Heart left ventricle (tissue), 16 donors: ENCODE results near the gene BCL3. TPM values are rescaled to one million over a fixed set of nuclear protein-coding genes. Genes with fewer than 3 reads are reported as not detected.

ENCODE experiments used
- ATAC-seq, 4 donors: fragments of 200-7000 bp; cut with Tn5 transposase; one replicate each; pipeline ENCODE4 v1.9.1; 2020 to 2022; ENCODE audit warnings: moderate library complexity in 4 of 4, mild to moderate bottlenecking in 3 of 4, moderate number of reproducible peaks in 1 of 4
- DNase-seq, 5 donors: peaks; one replicate each; pipeline ENCODE4 v3.0.0-alpha.2; 2020
- H3K27ac ChIP-seq, 12 donors: fragments of 200-600 bp; sonication (generic) in 4 of 12; one replicate each; pipeline versions ENCODE4 v1.5.0 to v1.8.0; 2016 to 2022; ENCODE audit warnings: mild to moderate bottlenecking in 2 of 12
- H3K27me3 ChIP-seq, 9 donors: fragments of 200-600 bp; sonication (generic) in 2 of 9; one replicate each; pipeline versions ENCODE4 v1.5.1 to v1.8.0; 2016 to 2022; ENCODE audit warnings: mild to moderate bottlenecking in 3 of 9
- H3K36me3 ChIP-seq, 9 donors: fragments of 200-600 bp; sonication (generic) in 2 of 9; one replicate each; pipeline versions ENCODE4 v1.5.0 to v1.8.0; 2018 to 2022; ENCODE audit warnings: mild to moderate bottlenecking in 2 of 9
- H3K4me1 ChIP-seq, 12 donors: fragments of 200-600 bp; sonication (generic) in 4 of 12; one replicate each; pipeline versions ENCODE4 v1.5.0 to v1.8.0; 2016 to 2022; ENCODE audit warnings: mild to moderate bottlenecking in 3 of 12
- H3K4me3 ChIP-seq, 12 donors: fragments of 200-600 bp; sonication (generic) in 4 of 12; one replicate each; pipeline versions ENCODE4 v1.5.0 to v1.8.0; 2017 to 2022; ENCODE audit warnings: mild to moderate bottlenecking in 9 of 12, moderate library complexity in 4 of 12
- H3K9me3 ChIP-seq, 12 donors: fragments of 200-600 bp; sonication (generic) in 4 of 12; one replicate each; pipeline versions ENCODE4 v1.5.0 to v1.8.0; 2016 to 2022; ENCODE audit warnings: mild to moderate bottlenecking in 1 of 12
- CTCF ChIP-seq, 12 donors: fragments of 200-600 bp; sonication (generic) in 4 of 12; IDR thresholded peaks; one replicate each; pipeline versions ENCODE4 v1.5.0 to v1.8.0; 2018 to 2022; ENCODE audit warnings: antibody characterized with exemption in 12 of 12, mild to moderate bottlenecking in 5 of 12
- POLR2A ChIP-seq, 2 donors: fragments of 450-650 bp; IDR thresholded peaks; one replicate each; pipeline ENCODE4 v1.6.1; 2017; ENCODE audit warnings: antibody characterized with exemption in 2 of 2, mild to moderate bottlenecking in 2 of 2, moderate library complexity in 2 of 2
- WGBS, 4 donors: extraction: QIAGEN DNeasy Blood & Tissue Kit in 2 of 4; methylation state at CpG; one replicate each; pipeline versions ENCODE4 v1.1.5 to v1.1.7; 2013 to 2018; 5-methylcytosine and 5-hydroxymethylcytosine counted together
- intact Hi-C, 10 donors: fragments of 100-400 bp; cut with DNase I; formaldehyde crosslinking; loops; one replicate each; pipeline versions ENCODE4 v1.11.1 to v1.14.2; 2022
- polyA plus RNA-seq, 2 donors: library from polyadenylated mRNA; stranded (reverse); fragments of 200-250 nt; gene quantifications; one replicate each; pipeline ENCODE4 v1.2.3, GENCODE V29; 2013
- total RNA-seq, 9 donors: library from RNA; depleted of rRNA in 2 of 9; stranded (reverse); fragments of >200 nt in 2 of 9; fragmentation: NEBNext Ultra II Directional in 3 of 9; extraction: Animal tissue kit (Norgen Biotek cat#: 25700) in 3 of 9; gene quantifications; one replicate each; pipeline versions ENCODE4 v1.1.0 to v1.2.4, GENCODE V29; 2016 to 2023
- donor health status: ischemic (EF 13 %, LVEDD 7.1; RV severe dilation, severe dysfunction).
- donor health status: healthy with polysubstance abuse.
- donor health status: DM: no; HTN: yes; CAD: no.
- donor health status: DM: no; HTN: no; CAD: no.
- donor health status: ischemic (EF 25% LVEDD 6.9; RV normal size, moderate dysfunction).
- donor health status: ischemic (EF 25% LVEDD 5.7; RV mildly dilated, moderate dysfunction).
- donor health status: healthy.
- donor health status: DM: yes; HTN: yes; CAD: no.
- donor health status: ischemic (EF 35%, LVEDD 5.7; RV mildly dilated, moderate dysfunction).
- donor health status: nonischemic (EF 11% LVEDD 7.7; RV severe dilation, severe dysfunction).
- donor health status: DM: yes; HTN: yes; CAD: no.
- donor health status: PGD.
- donor health status: ischemic (EF 29% LVEDD 5.4; RV normal size, mild dysfunction).
- donor health status: nonischemic (EF 23%, LVEDD 6.1; RV moderate dilation, normal function).

BCL3 gene
- total and polyA plus RNA-seq, 11 donors: 11.7 to 90.5 (median 18.9) TPM

DNA sequence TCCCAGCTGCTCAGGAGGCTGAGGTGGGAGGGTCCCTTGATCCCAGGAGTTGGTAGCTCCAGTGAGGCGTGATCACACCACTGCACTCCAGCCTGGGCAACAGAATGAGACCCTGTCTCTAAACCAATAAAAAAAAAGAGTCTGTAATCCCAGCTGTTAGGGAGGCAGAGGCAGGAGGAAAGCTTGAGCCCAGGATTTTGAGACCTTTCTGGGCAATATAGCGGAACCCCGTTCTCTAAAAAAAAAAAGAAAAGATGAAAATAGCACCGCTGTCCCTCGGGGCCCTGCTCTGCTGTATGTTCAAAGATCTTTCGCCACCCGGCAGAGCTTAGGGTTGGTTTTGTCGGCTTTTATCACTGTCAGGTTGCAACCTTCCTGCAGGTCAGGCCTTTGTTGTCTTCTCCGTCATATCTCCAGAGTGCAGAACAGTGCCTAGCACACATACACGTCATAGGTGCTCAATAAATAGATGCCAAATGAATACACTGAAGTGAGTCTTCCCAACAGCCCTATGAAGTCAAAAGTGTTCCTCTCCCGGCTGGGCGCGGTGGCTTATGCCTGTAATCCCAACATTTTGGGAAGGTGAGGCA lies 47.0 kb downstream of the BCL3 start:
- H3K27ac ChIP-seq: peak overlapping the region in 1 of 12 donors; percentile 79
- intact Hi-C loops: no loop called here

DNA sequence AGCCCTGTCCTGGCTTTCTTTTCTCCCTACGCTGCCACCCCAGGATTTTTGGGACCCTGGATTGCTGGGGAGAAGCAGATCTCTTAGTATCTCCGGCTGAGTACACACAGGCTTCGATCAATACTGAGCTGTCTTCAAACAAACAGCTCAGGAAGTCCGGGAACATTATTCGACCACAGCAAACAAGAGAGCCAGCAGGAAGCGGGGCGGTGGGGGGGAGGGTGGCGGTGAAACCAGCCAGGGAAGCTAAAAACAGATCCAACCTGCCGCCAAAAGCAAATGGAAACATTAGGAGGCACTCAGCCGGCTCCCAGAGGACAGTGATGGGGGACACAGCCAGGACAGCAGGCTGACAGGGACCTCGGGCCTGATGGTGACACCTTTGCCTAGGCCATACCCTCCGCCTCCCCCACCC lies 48.2 kb downstream of the BCL3 start:
- intact Hi-C loops: loop anchor here in 1 of 10 donors (2.0 kb wide), 1 partner anchor 48 kb away; no protein-coding TSS in a partner anchor
- H3K4me1 ChIP-seq: peaks cover 0 to 23% (median 14%) of the 10 kb centered on the region in 12 donors
- H3K27ac ChIP-seq: peak overlapping the region; percentile 73 to 91 (median 81)
- H3K9me3 ChIP-seq: no peaks in the 10 kb centered on the region
- ATAC-seq (peak; percentile 76 to 86 (median 82)), DNase-seq (peak in 4 of 5 donors; percentile 70 to 79 (median 74))
- no peak for TF ChIP-seq POLR2A (IDR thresholded peaks at IDR 0.05)
- TF ChIP-seq CTCF (IDR thresholded peaks at IDR 0.05): no peak
- WGBS, 4 donors: 10 to 16% (median 14%) methylated on average over 12 of the region's 12 CpGs
- no peaks in the 10 kb centered on the region for H3K27me3 ChIP-seq
- no peak overlapping the region for H3K4me3 ChIP-seq
- H3K36me3 ChIP-seq: no peaks in the 10 kb centered on the region

More for the DNA sequence above, 47.0 kb downstream of the BCL3 start:
- no peaks in the 10 kb centered on the region for H3K36me3 ChIP-seq
- ATAC-seq (no peak), DNase-seq (no peak)
- H3K4me3 ChIP-seq: no peak overlapping the region
- no peaks in the 10 kb centered on the region for H3K9me3 ChIP-seq
- peaks cover 0 to 22% (median 14%) of the 10 kb centered on the region in 12 donors for H3K4me1 ChIP-seq
- TF ChIP-seq CTCF (IDR thresholded peaks at IDR 0.05) (no peak), POLR2A (IDR thresholded peaks at IDR 0.05) (no peak)
- H3K27me3 ChIP-seq: no peaks in the 10 kb centered on the region
- 83 to 89% (median 86%) methylated on average over 13 of the region's 13 CpGs for WGBS, 4 donors

- H3K27ac ChIP-seq: no peak overlapping the region
- DNase-seq (no peak), ATAC-seq (no peak)
- H3K36me3 ChIP-seq: no peaks in the 10 kb centered on the region
- intact Hi-C loops: loop anchor here in 8 of 10 donors (1.0 to 5.0 kb wide), 4 partner anchors 45 to 153 kb away; no protein-coding TSS in a partner anchor
- H3K4me3 ChIP-seq: no peak overlapping the region
- H3K4me1 ChIP-seq: peaks cover 0 to 23% (median 14%) of the 10 kb centered on the region in 12 donors
- no peak for TF ChIP-seq CTCF (IDR thresholded peaks at IDR 0.05)
- TF ChIP-seq POLR2A (IDR thresholded peaks at IDR 0.05): no peak
- 69 to 76% (median 73%) methylated on average over 10 of the region's 10 CpGs for WGBS, 4 donors
- no peaks in the 10 kb centered on the region for H3K27me3 ChIP-seq
- H3K9me3 ChIP-seq: no peaks in the 10 kb centered on the region
Measured at GRCh38 chr19:44799627-44800346, 51.3 kb downstream of the BCL3 start.

DNA sequence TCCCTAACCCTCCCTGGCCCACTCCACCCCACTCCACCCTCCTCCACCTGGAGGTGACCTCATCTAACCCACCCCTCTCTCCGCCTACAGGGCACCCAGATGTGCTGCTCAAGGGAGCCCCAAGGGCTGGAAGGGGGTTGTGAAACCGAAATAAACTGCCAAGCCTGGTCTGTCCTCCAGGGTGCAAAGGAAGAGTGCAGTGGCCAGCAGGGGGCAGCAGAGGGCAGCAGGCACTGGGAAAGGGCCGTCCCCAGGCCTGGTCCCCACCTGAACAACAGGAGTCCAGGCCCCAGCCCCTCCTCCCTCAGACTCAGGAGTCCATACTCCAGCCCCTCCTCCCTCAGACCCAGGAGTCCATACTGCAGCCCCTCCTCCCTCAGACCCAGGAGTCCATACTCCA lies 52.0 kb downstream of the BCL3 start:
- peak; percentile 82 to 90 (median 88) for ATAC-seq
- no peak overlapping the region for H3K4me3 ChIP-seq
- H3K27me3 ChIP-seq: no peaks in the 10 kb centered on the region
- H3K36me3 ChIP-seq: no peaks in the 10 kb centered on the region
- TF ChIP-seq POLR2A (IDR thresholded peaks at IDR 0.05): no peak
- TF ChIP-seq CTCF (IDR thresholded peaks at IDR 0.05): peak; percentile 86 to 96 (median 91)
- 0 to 10% (median 5%) methylated on average over 2 to 3 of the region's 3 CpGs for WGBS, 4 donors
- H3K4me1 ChIP-seq: peaks cover 0 to 23% (median 14%) of the 10 kb centered on the region in 12 donors
- H3K9me3 ChIP-seq: no peaks in the 10 kb centered on the region
- peak; percentile 85 to 92 (median 88) for DNase-seq
- no peak overlapping the region for H3K27ac ChIP-seq
- intact Hi-C loops: loop anchor here in 6 of 10 donors (1.0 to 5.0 kb wide), 4 partner anchors 44 to 152 kb away; no protein-coding TSS in a partner anchor
